GM21360 (cell line): ENCODE measurements around the gene PRR36.
A peak's percentile ranks its signal among the peaks of the same experiment; 100 is the strongest.
"Not testable (repeated sequence)": the region's sequence is repeated elsewhere in the genome, so short reads cannot be mapped to it uniquely, and the experiment has no call there.

Source experiments
- ATAC-seq: cut with Tn5 transposase; IDR thresholded peaks from one replicate; pipeline ENCODE4 v1.9.1; 2021; ENCODE audit warnings: mild to moderate bottlenecking, moderate library complexity; ENCODE audit not compliant: unreplicated experiment

The PRR36 gene

GRCh38 chr19:7861619-7862412 lies 12.4 kb downstream of the PRR36 start:
- no peak for ATAC-seq

DNA sequence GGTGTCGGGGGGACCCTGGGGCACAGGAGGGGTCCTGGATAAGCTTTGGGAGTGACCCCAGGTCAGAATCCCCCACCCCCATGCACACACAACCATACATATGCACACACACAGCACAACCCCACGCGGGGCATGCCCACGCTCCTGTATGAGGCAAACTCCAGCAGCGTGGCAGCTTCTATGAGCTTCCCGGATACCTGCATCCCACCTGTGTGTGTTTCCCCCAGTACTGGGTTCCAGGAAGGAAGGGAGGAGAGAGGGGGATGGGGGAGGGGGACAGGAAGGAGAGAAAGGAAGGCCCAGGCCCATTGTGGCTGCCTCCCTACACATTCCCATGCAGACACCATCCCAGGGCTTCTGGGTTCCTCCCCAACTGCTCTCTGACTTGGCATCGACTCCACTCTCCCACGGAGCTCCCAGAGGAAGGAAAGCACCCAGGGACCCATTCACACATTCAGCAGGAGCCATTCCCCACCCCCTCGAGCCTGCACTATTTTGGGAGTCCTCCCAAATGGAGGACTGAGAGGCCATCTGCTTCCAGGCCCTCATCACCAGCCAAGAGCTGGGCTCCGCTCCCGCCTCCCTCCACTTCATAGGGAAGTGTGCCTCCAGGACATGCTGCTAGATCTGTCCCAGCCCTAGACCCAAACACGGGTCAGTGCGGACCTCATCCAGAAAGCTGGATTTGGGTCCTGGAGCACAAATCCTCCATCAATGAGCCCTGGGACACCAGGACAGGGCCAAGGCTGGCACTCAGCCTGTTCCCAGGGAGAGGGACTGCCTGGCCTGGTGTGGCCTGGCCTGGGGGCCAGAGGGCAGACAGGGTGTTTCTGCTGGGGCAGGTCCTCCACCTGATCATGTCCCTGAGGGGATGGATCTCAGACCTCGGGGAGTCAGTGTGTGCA lies 13.2 kb downstream of the PRR36 start:
- ATAC-seq, result no peak

DNA sequence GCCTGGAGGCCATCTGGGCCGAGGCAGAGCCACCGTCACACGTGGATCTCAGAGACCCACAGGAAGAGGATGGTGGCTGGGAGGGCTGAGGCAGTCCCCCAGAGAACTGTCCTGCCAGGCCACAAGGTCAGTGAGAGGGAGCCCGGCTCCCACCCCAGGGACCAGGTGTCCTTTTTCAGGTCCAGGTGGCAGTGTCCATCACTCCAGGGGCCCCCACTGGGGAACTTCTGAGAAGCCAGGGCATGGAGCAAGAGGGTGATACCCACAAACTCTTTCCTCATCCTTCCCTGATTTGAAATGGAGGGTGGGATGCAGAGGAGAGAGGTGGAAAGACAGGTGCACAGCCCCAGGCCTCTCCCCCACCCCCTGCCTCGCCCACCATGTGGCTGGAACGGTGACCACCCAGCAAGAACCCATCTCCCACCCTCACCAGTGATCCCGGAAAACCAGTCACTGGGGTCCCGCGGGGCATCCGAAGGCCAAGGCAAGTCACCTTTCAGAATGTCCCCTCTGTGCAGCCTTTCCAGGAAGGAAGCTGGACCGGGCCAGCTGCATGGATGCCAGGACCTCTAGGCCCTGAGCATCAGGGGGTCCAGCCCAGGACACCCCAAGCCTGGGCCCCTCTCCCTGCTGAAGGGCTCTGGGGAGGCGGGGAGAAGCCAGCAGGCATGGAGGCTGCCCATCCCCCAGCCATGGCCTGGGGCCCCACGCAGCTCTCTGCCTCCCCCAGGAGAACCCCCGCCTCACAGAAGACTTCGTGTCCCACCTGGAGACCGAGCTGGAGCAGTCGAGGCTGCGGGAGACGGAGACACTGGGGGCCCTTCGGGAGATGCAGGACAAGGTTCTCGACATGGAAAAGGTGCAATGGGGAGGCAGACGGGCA lies 14.1 kb downstream of the PRR36 start:
- no peak for ATAC-seq

DNA sequence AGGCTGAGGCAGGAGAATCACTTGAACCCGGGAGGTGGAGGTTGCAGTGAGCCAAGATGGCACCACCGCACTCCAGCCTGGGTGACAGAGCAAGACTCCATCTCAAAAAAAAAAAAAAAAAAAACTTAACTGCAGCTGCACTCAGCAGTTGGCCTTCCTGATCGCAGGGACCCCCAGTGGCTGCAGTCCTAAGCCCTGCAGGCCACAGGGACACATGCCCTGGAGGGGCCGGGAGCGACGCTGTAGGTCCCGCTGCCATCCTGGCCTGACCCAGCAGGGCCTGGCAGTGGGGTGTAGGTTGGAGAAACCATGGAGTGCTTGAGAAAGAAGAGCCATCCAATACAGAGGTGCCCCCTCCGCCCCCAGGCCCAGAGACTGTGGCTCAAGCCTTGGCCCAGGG lies 15.1 kb downstream of the PRR36 start:
- ATAC-seq, result not testable (repeated sequence)

GRCh38 chr19:7858109-7858770 lies 15.9 kb downstream of the PRR36 start:
- ATAC-seq, result no peak

- ATAC-seq, result no peak
Observed at GRCh38 chr19:7857727-7858108, 16.5 kb downstream of the PRR36 start.

DNA sequence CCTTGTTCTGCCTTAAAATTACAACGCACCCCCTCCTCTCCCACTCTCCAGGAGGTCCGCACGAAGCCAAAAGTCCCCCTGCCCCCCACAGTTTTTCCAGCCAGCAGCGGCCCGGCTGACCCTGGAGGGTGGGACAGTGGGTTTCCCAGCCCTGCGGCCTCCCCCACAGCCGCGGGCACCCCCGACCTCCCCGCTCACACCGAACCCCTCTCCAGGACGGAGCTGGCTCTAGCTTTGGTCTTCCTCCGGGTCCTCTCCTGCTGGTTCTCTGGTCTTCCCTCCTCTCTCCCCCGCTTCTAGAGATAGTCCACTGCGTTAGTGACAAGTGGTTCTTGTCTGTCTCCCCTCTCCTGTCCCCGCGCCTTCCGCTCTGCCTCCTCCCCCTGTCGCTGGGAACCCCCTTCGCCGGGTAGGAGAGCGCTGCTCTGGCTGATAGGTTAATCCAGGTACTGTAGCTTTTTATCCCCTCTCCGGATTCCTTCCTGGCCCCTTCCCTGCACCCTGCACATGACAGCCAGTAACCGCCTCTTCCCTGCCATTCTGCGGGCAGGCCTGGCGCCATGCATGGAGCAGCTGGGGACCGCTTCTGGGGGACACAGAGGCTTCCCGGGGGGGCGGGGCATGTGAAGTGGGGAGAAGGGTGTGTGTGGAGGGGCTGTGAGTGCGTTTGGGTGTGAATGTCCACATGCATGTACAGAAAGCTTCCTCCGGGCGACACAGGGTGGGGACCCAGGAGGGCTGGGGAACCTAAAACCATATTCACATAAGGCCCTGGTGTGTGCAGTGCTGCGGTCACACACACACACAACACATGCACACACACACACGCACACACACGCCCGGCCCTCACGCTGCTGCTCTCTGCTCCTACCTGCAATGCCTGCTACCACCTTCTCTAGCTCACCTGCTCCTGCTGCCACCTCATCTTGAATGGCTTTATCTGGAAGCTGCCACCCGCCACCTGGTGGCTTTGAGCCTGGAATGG lies 17.2 kb downstream of the PRR36 start:
- no peak for ATAC-seq

- no peak for ATAC-seq
Observed at GRCh38 chr19:7856109-7856591, 18.0 kb downstream of the PRR36 start.

- no peak for ATAC-seq
Observed at GRCh38 chr19:7855426-7856108, 18.6 kb downstream of the PRR36 start.

- ATAC-seq, result no peak
Observed at GRCh38 chr19:7853770-7854128, 20.4 kb downstream of the PRR36 start.

DNA sequence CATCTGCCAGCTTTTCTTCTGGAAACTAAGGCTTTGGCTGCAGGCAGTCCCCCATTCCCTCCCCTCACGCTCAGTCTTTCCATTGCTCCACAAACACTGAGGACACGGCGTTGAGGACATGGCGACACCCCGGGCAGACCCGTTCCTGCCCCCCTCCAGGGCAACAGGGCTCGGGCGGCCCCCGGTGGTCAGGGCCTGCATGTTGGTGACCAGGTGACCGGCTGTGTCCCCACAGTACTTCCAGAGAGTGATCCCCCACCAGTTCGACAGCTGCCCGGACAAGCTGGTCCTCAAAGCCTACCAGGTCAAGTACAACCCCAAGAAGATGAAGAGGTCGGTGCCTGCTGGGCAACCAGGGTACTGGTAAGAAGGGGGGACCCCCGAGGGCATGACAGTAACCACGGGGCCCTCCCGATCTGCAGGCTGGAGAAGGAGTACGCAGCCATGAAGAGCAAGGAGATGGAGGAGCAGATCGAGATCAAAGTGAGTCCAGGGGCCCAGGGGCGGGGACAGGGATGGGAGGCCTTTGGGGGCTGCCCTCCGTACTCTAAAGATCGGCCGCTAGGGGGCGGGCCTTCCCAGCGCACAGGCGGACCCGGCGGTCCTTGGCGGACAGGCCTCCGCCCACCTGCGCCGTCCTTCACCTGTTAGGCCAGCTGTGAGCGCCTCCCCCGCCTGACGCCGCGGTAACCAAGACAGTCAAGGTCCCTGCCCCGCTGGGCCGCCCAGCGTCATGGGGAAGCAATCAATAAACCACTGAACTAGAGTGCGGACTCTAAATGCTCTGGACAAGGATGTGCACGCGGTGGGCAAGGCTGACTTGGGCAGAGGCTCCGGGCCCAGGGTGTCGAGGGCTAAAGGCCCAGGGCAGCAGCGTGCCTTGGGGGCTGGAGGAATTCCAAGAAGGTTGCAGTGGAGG lies 21.1 kb downstream of the PRR36 start:
- ATAC-seq, result peak; percentile 60

DNA sequence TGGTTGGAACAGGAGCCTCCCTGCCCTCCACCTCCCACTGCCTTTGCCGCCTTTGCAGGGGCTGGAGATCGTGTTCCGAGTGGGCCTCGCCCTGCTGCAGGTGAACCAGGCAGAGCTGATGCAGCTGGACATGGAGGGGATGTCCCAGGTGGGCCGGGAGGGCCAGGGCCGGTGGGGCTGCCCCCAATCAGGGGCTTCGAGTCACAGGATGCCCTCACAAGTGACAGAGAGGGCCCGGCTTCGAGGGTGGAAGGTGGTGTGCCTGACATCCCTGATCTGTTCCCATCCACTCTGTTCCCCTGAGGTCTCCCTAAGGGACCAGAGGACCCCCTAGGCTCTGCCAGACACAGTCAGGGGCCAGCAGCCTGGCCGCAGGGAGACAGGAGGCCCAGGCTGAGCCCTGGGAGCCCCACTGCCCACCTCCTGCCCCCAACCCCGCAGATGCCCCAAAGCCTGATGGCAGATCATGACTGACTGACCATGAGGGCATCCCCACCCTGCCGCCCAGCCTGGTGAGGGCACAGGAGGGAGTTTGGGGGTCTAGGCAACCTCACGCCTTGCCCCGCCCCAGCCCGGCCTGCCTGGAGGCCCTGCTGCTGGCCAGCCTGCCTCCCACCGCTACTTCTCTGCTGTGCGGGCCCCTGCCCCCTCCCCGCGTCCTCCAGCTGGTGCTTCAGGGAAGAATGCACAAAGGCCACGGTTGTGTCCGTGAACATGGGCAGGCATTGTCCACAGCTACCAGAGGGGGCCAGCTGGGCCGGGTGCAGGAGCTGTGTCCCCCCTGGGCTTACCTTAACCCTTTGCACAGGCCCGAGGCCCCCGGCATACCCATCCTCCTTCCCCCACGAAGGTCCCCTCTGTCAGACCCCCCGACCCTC lies 22.3 kb downstream of the PRR36 start:
- no peak for ATAC-seq

- ATAC-seq, result no peak
Observed at GRCh38 chr19:7850945-7851622, 23.1 kb downstream of the PRR36 start.

GRCh38 chr19:7850000-7850813 lies 24.0 kb downstream of the PRR36 start:
- ATAC-seq, result no peak

GRCh38 chr19:7849631-7849999 lies 24.6 kb downstream of the PRR36 start:
- no peak for ATAC-seq
